SK-N-SH (cell line): ENCODE measurements around the gene DSTN. TPM values are rescaled to one million over a fixed set of nuclear protein-coding genes. Genes with fewer than 3 reads are reported as not detected.

Experiments
- CTCF ChIA-PET: fragments of 300-600, 350-600 bp; formaldehyde crosslinking; extraction: SDS; loops from one replicate; lab custom pipeline; 2021; lab: Yijun Ruan, JAX
- POLR2A ChIA-PET: fragments of 350-600 bp; sonication (Branson Sonifier 250); formaldehyde crosslinking; extraction: SDS; loops from one replicate; lab custom pipeline; 2020; ENCODE audit warnings: antibody characterized with exemption, inconsistent platforms; lab: Yijun Ruan, JAX
- DNase-seq: peaks from one replicate; pipeline ENCODE4 v3.0.0; 2012
- H2AFZ ChIP-seq: fragments of 200-600 bp; sonication (generic); 2 replicates; pipeline ENCODE4 v1.8.1; 2016; ENCODE audit warnings: antibody characterized with exemption, mild to moderate bottlenecking, low read depth
- H3F3A ChIP-seq: fragments of 200-600 bp; sonication (generic); replicated peaks from 2 replicates; pipeline ENCODE3; 2016; ENCODE audit warnings: antibody characterized with exemption, mild to moderate bottlenecking; ENCODE audit not compliant: insufficient read depth
- H3K27ac ChIP-seq, 2 experiments: fragments of 200-500 bp in 1 of 2; fragments of 200-600 bp in 1 of 2; sonication (Bioruptor generic) in 1 of 2; sonication (generic), shearing (Covaris generic) in 1 of 2; 2 replicates each; pipeline versions ENCODE4 v1.5.1 to v1.6.1; 2014 to 2016; ENCODE audit warnings: low read depth in 2 of 2, inconsistent platforms in 1 of 2, low read length in 1 of 2, mild to moderate bottlenecking in 1 of 2, mixed read lengths in 1 of 2
- H3K27me3 ChIP-seq: fragments of 200-600 bp; sonication (generic), shearing (Covaris generic); 2 replicates; pipeline ENCODE4 v1.6.1; 2016; ENCODE audit warnings: mixed run types; ENCODE audit not compliant: insufficient read depth
- H3K36me3 ChIP-seq, 2 experiments: fragments of 200-500 bp in 1 of 2; fragments of 200-600 bp in 1 of 2; sonication (Bioruptor generic) in 1 of 2; sonication (generic) in 1 of 2; replicated peaks in 1 of 2; 2 replicates each; pipeline versions ENCODE3 to v1.5.1; 2014 to 2016; ENCODE audit warnings: low read length in 1 of 2, mild to moderate bottlenecking in 1 of 2; ENCODE audit not compliant: insufficient read depth in 2 of 2, control insufficient read depth in 1 of 2
- H3K4me1 ChIP-seq, 2 experiments: fragments of 200-500 bp in 1 of 2; fragments of 200-600 bp in 1 of 2; sonication (Bioruptor generic) in 1 of 2; sonication (generic), shearing (Covaris generic) in 1 of 2; 2 replicates each; pipeline versions ENCODE4 v1.5.1 to v1.6.1; 2014 to 2016; ENCODE audit warnings: low read depth in 1 of 2, low read length in 1 of 2, mixed run types in 1 of 2; ENCODE audit not compliant: insufficient read depth in 2 of 2, control insufficient read depth in 1 of 2
- H3K4me2 ChIP-seq: fragments of 200-600 bp; sonication (generic), shearing (Covaris generic); 2 replicates; pipeline ENCODE4 v1.6.1; 2017; ENCODE audit warnings: mixed run types
- H3K4me3 ChIP-seq, 2 experiments: fragments of 200-500 bp in 1 of 2; fragments of 200-600 bp in 1 of 2; sonication (Bioruptor generic) in 1 of 2; sonication (generic), shearing (Covaris generic) in 1 of 2; 2 replicates each; pipeline versions ENCODE4 v1.5.1 to v1.8.1; 2014 to 2016; ENCODE audit warnings: low read depth in 2 of 2, inconsistent platforms in 1 of 2, low read length in 1 of 2, mild to moderate bottlenecking in 1 of 2, mixed read lengths in 1 of 2, moderate library complexity in 1 of 2
- H3K79me2 ChIP-seq: fragments of 200-600 bp; sonication (generic); 2 replicates; pipeline ENCODE4 v1.8.1; 2017; ENCODE audit warnings: mild to moderate bottlenecking; ENCODE audit not compliant: insufficient read depth
- H3K9ac ChIP-seq: fragments of 200-600 bp; sonication (generic); 2 replicates; pipeline ENCODE4 v1.6.1; 2017; ENCODE audit warnings: mixed run types
- H3K9me2 ChIP-seq: fragments of 200-600 bp; sonication (generic); 2 replicates; pipeline ENCODE4 v1.6.1; 2017; ENCODE audit warnings: mixed run types
- H3K9me3 ChIP-seq: fragments of 200-600 bp; sonication (generic); 2 replicates; pipeline ENCODE4 v1.6.1; 2017; ENCODE audit warnings: mixed run types, mild to moderate bottlenecking, moderate library complexity
- H4K20me1 ChIP-seq: fragments of 200-600 bp; sonication (generic); 2 replicates; pipeline ENCODE4 v1.6.1; 2017; ENCODE audit warnings: mild to moderate bottlenecking, mixed run types; ENCODE audit not compliant: insufficient read depth
- EP300 ChIP-seq, 2 experiments: IDR thresholded peaks; 2 replicates each; pipeline versions ENCODE4 v1.4.0 to v1.6.1; 2012; ENCODE audit warnings: borderline replicate concordance in 1 of 2, low read depth in 1 of 2, low read length in 1 of 2
- FOSL2 ChIP-seq: IDR thresholded peaks from 2 replicates; pipeline ENCODE4 v1.4.0; 2012; ENCODE audit warnings: low read depth, mild to moderate bottlenecking, moderate library complexity, borderline replicate concordance
- NFIC ChIP-seq: IDR thresholded peaks from 2 replicates; pipeline ENCODE4 v1.4.0; 2012; ENCODE audit warnings: borderline replicate concordance
- RXRA ChIP-seq: IDR thresholded peaks from 2 replicates; pipeline ENCODE4 v1.4.0; 2012; ENCODE audit warnings: low read depth, mild to moderate bottlenecking, borderline replicate concordance
- ZBTB33 ChIP-seq: IDR thresholded peaks from 2 replicates; pipeline ENCODE4 v1.4.0; 2012; ENCODE audit warnings: low read depth, borderline replicate concordance
- WGBS: methylation state at CpG from one replicate; pipeline ENCODE4 v1.1.6; 2017; ENCODE audit warnings: low lambda C conversion rate; 5-methylcytosine and 5-hydroxymethylcytosine counted together
- polyA plus RNA-seq, 3 experiments: library from polyadenylated mRNA; depleted of rRNA; stranded (reverse); fragments of >200 nt; gene quantifications; 2 replicates each; pipeline ENCODE4 v1.2.3, GENCODE V29; 2012
- TF ChIP-seq, protein P1 (sequence below): IDR thresholded peaks from 2 replicates; pipeline ENCODE4 v1.4.0; 2012; ENCODE audit warnings: low read depth, borderline replicate concordance

DSTN gene
- polyA plus RNA-seq, 1 of the 3 experiments (the other 2 are of a cell fraction), result 167 TPM

- H3F3A ChIP-seq, result peaks cover 24% of the 10 kb centered on the region
- CTCF ChIA-PET, result interaction anchor here (1.2 to 6.2 kb wide), 6 partner anchors 16 to 453 kb away, joined by 3 to 30 read pairs (median 4); partner anchors contain the start of gene DSTN
- H3K79me2 ChIP-seq, result no peaks in the 10 kb centered on the region
- H4K20me1 ChIP-seq, result no peaks in the 10 kb centered on the region
- peak overlapping the region; percentile 70 to 96; a peak in 3 of 4 replicates for H3K27ac ChIP-seq
- H3K36me3 ChIP-seq, result no peaks in the 10 kb centered on the region
- peak overlapping the region in 1 of 2 experiments; percentile 7; a peak in 1 of 4 replicates for H3K4me3 ChIP-seq
- H3K4me2 ChIP-seq, result peak overlapping the region; percentile 46; the same call in 1 of the 2 replicates
- POLR2A ChIA-PET, result interaction anchor here (0.7 kb wide), 1 partner anchor 67 kb away, joined by 3 read pairs; no protein-coding TSS in a partner anchor
- WGBS, result 39% methylated on average over 4 of the region's 4 CpGs
- H3K9ac ChIP-seq, result peak overlapping the region; percentile 24; the same call in 1 of the 2 replicates
- TF ChIP-seq NFIC, result peak; percentile 59
- peak in 1 of 2 experiments; percentile 14; a peak in 1 of 4 replicates for TF ChIP-seq EP300 (IDR thresholded peaks at IDR 0.05; ENCODE audit: borderline replicate concordance in 1 of 2, low read depth in 1 of 2, low read length in 1 of 2)
- TF ChIP-seq ZBTB33, result no peak
- peak; percentile 67 for TF ChIP-seq RXRA
- peaks cover 0 to 15% of the 10 kb centered on the region in 2 experiments; a peak in 2 of 4 replicates for H3K4me1 ChIP-seq
- H2AFZ ChIP-seq, result no peak overlapping the region
- H3K9me3 ChIP-seq, result no peaks in the 10 kb centered on the region
- no peaks in the 10 kb centered on the region for H3K27me3 ChIP-seq
- H3K9me2 ChIP-seq, result no peaks in the 10 kb centered on the region
- DNase-seq, result no peak
Measured at GRCh38 chr20:17542993-17543412, 26.9 kb upstream of the DSTN start.

DNA sequence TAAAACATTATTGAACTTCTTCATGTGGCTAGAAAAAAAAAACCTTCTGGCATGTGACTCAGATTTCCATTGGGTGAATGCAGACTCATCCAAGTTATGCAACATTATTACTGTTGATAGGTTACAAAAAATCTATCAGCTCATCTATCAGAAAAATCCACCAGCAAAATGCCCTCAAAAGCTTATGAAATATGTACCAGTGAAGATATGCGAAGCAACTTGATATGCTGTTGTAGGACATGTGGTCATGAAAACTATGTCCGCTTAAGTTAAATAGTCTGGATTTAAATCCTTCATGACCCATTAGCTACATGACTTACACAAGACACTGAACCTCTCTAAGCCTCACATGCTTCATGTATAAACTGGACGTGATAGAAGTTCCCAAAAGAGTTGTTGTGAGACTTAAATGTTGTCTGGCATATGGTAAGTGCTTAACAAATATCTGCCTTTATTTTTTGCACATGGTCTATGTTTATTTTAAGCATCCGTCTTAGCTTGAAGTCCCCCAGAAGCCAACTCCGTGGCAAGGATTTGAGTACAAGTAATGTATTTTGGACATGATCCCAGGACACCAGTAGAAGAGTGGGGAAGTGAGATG, 26.2 kb upstream of the DSTN start:
- TF ChIP-seq, protein P1, sequence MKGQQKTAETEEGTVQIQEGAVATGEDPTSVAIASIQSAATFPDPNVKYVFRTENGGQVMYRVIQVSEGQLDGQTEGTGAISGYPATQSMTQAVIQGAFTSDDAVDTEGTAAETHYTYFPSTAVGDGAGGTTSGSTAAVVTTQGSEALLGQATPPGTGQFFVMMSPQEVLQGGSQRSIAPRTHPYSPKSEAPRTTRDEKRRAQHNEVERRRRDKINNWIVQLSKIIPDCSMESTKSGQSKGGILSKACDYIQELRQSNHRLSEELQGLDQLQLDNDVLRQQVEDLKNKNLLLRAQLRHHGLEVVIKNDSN, result no peak
- 0 out of 2 replicates have a peak, but pooled peaks have one; percentile 18 for TF ChIP-seq FOSL2
- TF ChIP-seq, all 33 proteins: peak for 1
- H3K4me2 ChIP-seq, result peak overlapping the region; percentile 46; the same call in 1 of the 2 replicates
- no peaks in the 10 kb centered on the region for H3K36me3 ChIP-seq
- WGBS, result 60% methylated on average over 5 of the region's 5 CpGs
- peak overlapping the region; percentile 70 to 96; a peak in 3 of 4 replicates for H3K27ac ChIP-seq
- ChIA-PET POLR2A (interaction anchor here (0.7 kb wide), 1 partner anchor 66 kb away, joined by 3 read pairs; no protein-coding TSS in a partner anchor), CTCF (interaction anchor here (1.4 to 6.2 kb wide), 2 partner anchors 38 to 74 kb away, joined by 3 to 30 read pairs; no protein-coding TSS in a partner anchor)
- no peaks in the 10 kb centered on the region for H3K27me3 ChIP-seq
- H3F3A ChIP-seq, result peaks cover 24% of the 10 kb centered on the region
- no peaks in the 10 kb centered on the region for H4K20me1 ChIP-seq
- H3K9me2 ChIP-seq, result no peaks in the 10 kb centered on the region
- H3K9ac ChIP-seq, result peak overlapping the region; percentile 24; the same call in 1 of the 2 replicates
- no peaks in the 10 kb centered on the region for H3K9me3 ChIP-seq
- H3K4me1 ChIP-seq, result peaks cover 0 to 12% of the 10 kb centered on the region in 2 experiments; a peak in 2 of 4 replicates
- H2AFZ ChIP-seq, result no peak overlapping the region
- no peaks in the 10 kb centered on the region for H3K79me2 ChIP-seq
- H3K4me3 ChIP-seq, result peak overlapping the region in 1 of 2 experiments; percentile 7; a peak in 1 of 4 replicates
- no peak for DNase-seq
